Esophagus muscularis mucosa (tissue), 4 donors: ENCODE results near the gene PBRM1.

Source experiments
- CTCF ChIP-seq, 3 experiments: fragments of 200-600 bp in 2 of 3; fragments of 450-650 bp in 1 of 3; sonication (generic) in 2 of 3; IDR thresholded peaks; one replicate each; pipeline ENCODE4 v1.5.1; 2017 to 2019; ENCODE audit warnings: antibody characterized with exemption in 3 of 3, mild to moderate bottlenecking in 2 of 3, moderate library complexity in 1 of 3
- EP300 ChIP-seq: sonication (generic); formaldehyde crosslinking; IDR thresholded peaks from one replicate; pipeline ENCODE4 v1.6.1; 2017; ENCODE audit warnings: antibody characterized with exemption
- POLR2A ChIP-seq: fragments of 450-650 bp; IDR thresholded peaks from one replicate; pipeline ENCODE4 v1.6.1; 2017; ENCODE audit warnings: antibody characterized with exemption, moderate library complexity, mild to moderate bottlenecking, low read depth
- POLR2AphosphoS5 ChIP-seq, 2 donors: sonication (generic); formaldehyde crosslinking; IDR thresholded peaks; one replicate each; pipeline ENCODE4 v1.6.1; 2017; ENCODE audit warnings: antibody characterized with exemption in 2 of 2

GRCh38 chr3:52558436-52558835 is 127.3 kb downstream of the PBRM1 start:
- TF ChIP-seq CTCF (IDR thresholded peaks at IDR 0.05): no peak
- TF ChIP-seq POLR2A: no peak
- no peak for TF ChIP-seq EP300
- TF ChIP-seq POLR2AphosphoS5 (IDR thresholded peaks at IDR 0.05): peak in 1 of 2 donors; percentile 26
